Panc1 (cell line): ENCODE results near the gene CLCN2. TPM values are rescaled to one million over a fixed set of nuclear protein-coding genes. Genes with fewer than 3 reads are reported as not detected.
A peak's percentile ranks its signal among the peaks of the same experiment; 100 is the strongest.

ENCODE experiments used
- ATAC-seq: fragments of 200-7000 bp; cut with Tn5 transposase; 2 replicates; pipeline ENCODE4 v1.9.1; 2020; ENCODE audit warnings: mild to moderate bottlenecking, moderate library complexity
- BruUV-seq: library from RNA; stranded (reverse); fragments of 400-500 nt; replicated peaks from 2 replicates; lab custom pipeline; 2021; lab: Mats Ljungman, UMichigan
- CTCF ChIA-PET: fragments of 300-600 bp; sonication (Branson Sonifier 250); formaldehyde crosslinking; loops from one replicate; lab custom pipeline; 2022; ENCODE audit warnings: antibody characterized with exemption; lab: Charles Lee
- POLR2A ChIA-PET: fragments of 300-600 bp; sonication (Branson Sonifier 250); formaldehyde crosslinking; loops from one replicate; lab custom pipeline; 2022; ENCODE audit warnings: antibody characterized with exemption; lab: Charles Lee
- DNase-seq: peaks from one replicate; pipeline ENCODE4 v3.0.0-alpha.2; 2010; ENCODE audit warnings: low read depth, low spot score
- H3K27ac ChIP-seq: 2 replicates; pipeline ENCODE4 v1.5.1; 2011; ENCODE audit warnings: mild to moderate bottlenecking, low read length, inconsistent platforms
- H3K27me3 ChIP-seq: fragments of 200-500 bp; sonication (Bioruptor generic); 2 replicates; pipeline ENCODE4 v1.6.0; 2014; ENCODE audit warnings: low read length, inconsistent platforms; ENCODE audit not compliant: control insufficient read depth, insufficient read depth
- H3K36me3 ChIP-seq: fragments of 200-500 bp; sonication (Bioruptor generic); 2 replicates; pipeline ENCODE4 v1.5.1; 2014; ENCODE audit warnings: inconsistent platforms, mild to moderate bottlenecking, low read length, moderate library complexity; ENCODE audit not compliant: control insufficient read depth, insufficient read depth
- H3K4me1 ChIP-seq: 2 replicates; pipeline ENCODE4 v1.5.1; 2011; ENCODE audit warnings: inconsistent platforms, mild to moderate bottlenecking, low read length, moderate library complexity; ENCODE audit not compliant: control insufficient read depth, insufficient read depth
- H3K4me3 ChIP-seq, 2 experiments: 2 replicates each; pipeline ENCODE4 v1.5.1; 2011 to 2012; ENCODE audit warnings: low read depth in 2 of 2, low read length in 2 of 2, mild to moderate bottlenecking in 2 of 2, inconsistent platforms in 1 of 2, moderate library complexity in 1 of 2
- H3K9me3 ChIP-seq: fragments of 200-500 bp; sonication (Bioruptor generic); 2 replicates; pipeline ENCODE4 v1.5.1; 2014; ENCODE audit warnings: low read depth, mild to moderate bottlenecking, inconsistent platforms, low read length, moderate library complexity; ENCODE audit not compliant: control insufficient read depth, insufficient read depth
- POLR2AphosphoS5 ChIP-seq: IDR thresholded peaks from 2 replicates; pipeline ENCODE4 v1.6.1; 2012; ENCODE audit warnings: mild to moderate bottlenecking, low read depth, low read length, moderate library complexity
- REST ChIP-seq, 2 experiments: IDR thresholded peaks; 2 replicates each; pipeline ENCODE4 v1.6.1; 2011 to 2012; ENCODE audit warnings: low read depth in 2 of 2, control low read depth in 1 of 2, low read length in 1 of 2, mild to moderate bottlenecking in 1 of 2, moderate library complexity in 1 of 2; ENCODE audit not compliant: insufficient read depth in 1 of 2
- SIN3A ChIP-seq: IDR thresholded peaks from 2 replicates; pipeline ENCODE4 v1.6.1; 2012; ENCODE audit warnings: low read depth, mild to moderate bottlenecking, low read length, moderate library complexity, borderline replicate concordance; ENCODE audit not compliant: insufficient read depth
- TCF7L2 ChIP-seq: IDR thresholded peaks from 2 replicates; pipeline ENCODE4 v1.6.1; 2011; ENCODE audit warnings: mild to moderate bottlenecking, low read depth, low read length, inconsistent platforms
- in situ Hi-C: cut with HindIII; loops from 2 replicates; pipeline ENCODE4 v1.10.0; 2016; ENCODE audit warnings: low sequenced_read_pairs, low pct_unique_long_range_greater_than_20kb
- intact Hi-C: fragments of 100-400 bp; cut with micrococcal nuclease; formaldehyde crosslinking; loops from one replicate; pipeline ENCODE4 v1.10.0; 2022; ENCODE audit not compliant: unreplicated experiment
- total RNA-seq: library from RNA; stranded (reverse); gene quantifications from one replicate; pipeline ENCODE4 v1.2.1, GENCODE V29; 2021; ENCODE audit not compliant: unreplicated experiment
- TF ChIP-seq, protein P1 (sequence below): fragments of 450-650 bp; IDR thresholded peaks from 2 replicates; pipeline ENCODE4 v1.5.1; 2017; ENCODE audit warnings: mild to moderate bottlenecking

The CLCN2 gene
- total RNA-seq, 1 experiment from 2014 or later: 22.5 TPM

GRCh38 chr3:184337399-184337714, 24.0 kb downstream of the CLCN2 start, which contains the start of gene FAM131A:
Gene FAM131A (plus strand): TSS chr3:184337600. CDS start chr3:184337631, 31 bp downstream.
- peak within 1 kb of the TSS; percentile 92 for H3K27ac ChIP-seq
- H3K4me3 ChIP-seq: peak within 1 kb of the TSS; percentile 53 to 80
- no TSS peak for BruUV-seq
- CTCF ChIA-PET: interaction anchor here (0.9 kb wide), 1 partner anchor 17 kb away, joined by 3 read pairs; no protein-coding TSS in a partner anchor
- intact Hi-C loops (no loop called here), in situ Hi-C loops (no loop called here)
- peaks cover 43% of the 10 kb centered on the region for H3K4me1 ChIP-seq
- 0 out of 2 replicates have a peak, but pooled peaks cover 2% of the 10 kb centered on the region for H3K36me3 ChIP-seq
- no peaks in the 10 kb centered on the region for H3K27me3 ChIP-seq
- DNase-seq (no peak), ATAC-seq (no peak)
- POLR2A ChIA-PET: interaction anchor here (0.6 kb wide), 1 partner anchor 129 kb away, joined by 4 read pairs; no protein-coding TSS in a partner anchor
- no peak for TF ChIP-seq REST (IDR thresholded peaks at IDR 0.05; ENCODE audit: insufficient read depth in 1 of 2, low read depth in 2 of 2, low read length in 1 of 2)
- no peak for TF ChIP-seq POLR2AphosphoS5
- TF ChIP-seq SIN3A: no peak
- TF ChIP-seq, protein P1, sequence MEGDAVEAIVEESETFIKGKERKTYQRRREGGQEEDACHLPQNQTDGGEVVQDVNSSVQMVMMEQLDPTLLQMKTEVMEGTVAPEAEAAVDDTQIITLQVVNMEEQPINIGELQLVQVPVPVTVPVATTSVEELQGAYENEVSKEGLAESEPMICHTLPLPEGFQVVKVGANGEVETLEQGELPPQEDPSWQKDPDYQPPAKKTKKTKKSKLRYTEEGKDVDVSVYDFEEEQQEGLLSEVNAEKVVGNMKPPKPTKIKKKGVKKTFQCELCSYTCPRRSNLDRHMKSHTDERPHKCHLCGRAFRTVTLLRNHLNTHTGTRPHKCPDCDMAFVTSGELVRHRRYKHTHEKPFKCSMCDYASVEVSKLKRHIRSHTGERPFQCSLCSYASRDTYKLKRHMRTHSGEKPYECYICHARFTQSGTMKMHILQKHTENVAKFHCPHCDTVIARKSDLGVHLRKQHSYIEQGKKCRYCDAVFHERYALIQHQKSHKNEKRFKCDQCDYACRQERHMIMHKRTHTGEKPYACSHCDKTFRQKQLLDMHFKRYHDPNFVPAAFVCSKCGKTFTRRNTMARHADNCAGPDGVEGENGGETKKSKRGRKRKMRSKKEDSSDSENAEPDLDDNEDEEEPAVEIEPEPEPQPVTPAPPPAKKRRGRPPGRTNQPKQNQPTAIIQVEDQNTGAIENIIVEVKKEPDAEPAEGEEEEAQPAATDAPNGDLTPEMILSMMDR: no peak
- TF ChIP-seq TCF7L2: no peak
- no peaks in the 10 kb centered on the region for H3K9me3 ChIP-seq

DNA sequence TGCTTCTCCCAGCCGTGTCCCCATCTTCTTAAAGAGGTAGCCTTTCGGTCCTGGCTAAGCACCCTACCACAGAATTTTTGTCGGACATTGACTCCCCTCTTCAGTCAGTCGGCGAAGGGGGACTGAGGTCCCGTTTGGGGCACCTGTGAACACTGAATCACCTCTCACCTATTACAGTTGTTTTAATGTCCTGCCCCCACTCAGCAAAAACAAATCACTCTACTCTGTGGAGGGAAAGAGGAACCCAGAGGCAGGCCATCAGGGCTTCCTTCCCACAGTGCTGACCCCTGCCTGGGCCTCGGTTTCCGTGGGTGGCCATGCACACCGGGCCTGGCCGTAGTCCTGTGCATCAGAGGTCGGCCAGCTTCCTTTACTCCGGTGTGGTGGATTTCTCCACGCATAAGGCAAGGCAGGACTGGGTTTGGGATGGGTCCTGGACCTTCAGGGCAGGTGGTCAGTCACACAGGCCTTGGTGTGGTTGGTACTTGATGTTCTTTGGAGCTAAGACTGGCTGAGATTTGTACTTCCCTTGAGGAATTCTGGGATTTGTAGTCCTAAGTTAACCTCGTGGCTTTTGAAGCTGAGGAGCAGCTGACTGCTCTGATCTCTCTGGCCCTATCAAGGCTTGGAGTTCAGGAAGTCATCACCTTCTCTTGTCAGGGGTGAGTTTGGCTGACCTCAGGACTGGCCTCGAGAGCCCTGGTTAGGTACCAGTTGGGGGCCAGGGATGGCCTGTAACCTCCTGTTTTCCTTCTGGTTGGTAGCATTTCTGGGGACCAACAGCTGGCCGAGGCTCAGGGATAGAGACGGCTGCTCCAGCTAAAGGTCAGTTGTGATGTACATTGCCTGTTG, 24.6 kb downstream of the CLCN2 start:
- Histone ChIP-seq H3K4me3 (peak overlapping the region; percentile 53 to 80), H3K4me1 (peaks cover 49% of the 10 kb centered on the region), H3K27ac (peak overlapping the region; percentile 92), H3K27me3 (no peaks in the 10 kb centered on the region), H3K9me3 (no peaks in the 10 kb centered on the region), H3K36me3 (0 out of 2 replicates have a peak, but pooled peaks cover 3% of the 10 kb centered on the region)
- TF ChIP-seq, protein P1: no peak
- TF ChIP-seq SIN3A: 0 out of 2 replicates have a peak, but pooled peaks have one; percentile 35
- POLR2A ChIA-PET: no interaction called here
- CTCF ChIA-PET: interaction anchor here (0.9 kb wide), 1 partner anchor 17 kb away, joined by 3 read pairs; no protein-coding TSS in a partner anchor
- BruUV-seq: no TSS peak
- in situ Hi-C loops: no loop called here
- ATAC-seq (peak; percentile 11; the same call in 1 of the 2 replicates), DNase-seq (no peak)
- intact Hi-C loops: no loop called here
